Skeletal muscle satellite cell (primary cell): ENCODE data around the gene TMEM37.
"Not testable (repeated sequence)": the region's sequence is repeated elsewhere in the genome, so short reads cannot be mapped to it uniquely, and the experiment has no call there.

Experiments used
- H3K27me3 ChIP-seq: 2 replicates; pipeline ENCODE4 v1.7.0; 2013; ENCODE audit warnings: low read length; ENCODE audit not compliant: control insufficient read depth, insufficient read depth
- H3K36me3 ChIP-seq: 2 replicates; pipeline ENCODE4 v1.7.0; 2013; ENCODE audit warnings: mild to moderate bottlenecking, control low read depth, low read length; ENCODE audit not compliant: insufficient read depth
- H3K4me1 ChIP-seq: 2 replicates; pipeline ENCODE4 v1.7.0; 2013; ENCODE audit warnings: low read length; ENCODE audit not compliant: control insufficient read depth, insufficient read depth
- H3K4me2 ChIP-seq: 2 replicates; pipeline ENCODE4 v1.7.0; 2013; ENCODE audit warnings: mild to moderate bottlenecking, low read length
- H3K4me3 ChIP-seq: 2 replicates; pipeline ENCODE4 v1.7.0; 2013; ENCODE audit warnings: low read length
- H3K9ac ChIP-seq: 2 replicates; pipeline ENCODE4 v1.7.0; 2013; ENCODE audit warnings: mild to moderate bottlenecking, low read depth, low read length, moderate library complexity
- H3K9me3 ChIP-seq: replicated peaks from 2 replicates; pipeline ENCODE4 v1.7.0; 2013; ENCODE audit warnings: mild to moderate bottlenecking, control low read depth, low read length

The TMEM37 gene

DNA sequence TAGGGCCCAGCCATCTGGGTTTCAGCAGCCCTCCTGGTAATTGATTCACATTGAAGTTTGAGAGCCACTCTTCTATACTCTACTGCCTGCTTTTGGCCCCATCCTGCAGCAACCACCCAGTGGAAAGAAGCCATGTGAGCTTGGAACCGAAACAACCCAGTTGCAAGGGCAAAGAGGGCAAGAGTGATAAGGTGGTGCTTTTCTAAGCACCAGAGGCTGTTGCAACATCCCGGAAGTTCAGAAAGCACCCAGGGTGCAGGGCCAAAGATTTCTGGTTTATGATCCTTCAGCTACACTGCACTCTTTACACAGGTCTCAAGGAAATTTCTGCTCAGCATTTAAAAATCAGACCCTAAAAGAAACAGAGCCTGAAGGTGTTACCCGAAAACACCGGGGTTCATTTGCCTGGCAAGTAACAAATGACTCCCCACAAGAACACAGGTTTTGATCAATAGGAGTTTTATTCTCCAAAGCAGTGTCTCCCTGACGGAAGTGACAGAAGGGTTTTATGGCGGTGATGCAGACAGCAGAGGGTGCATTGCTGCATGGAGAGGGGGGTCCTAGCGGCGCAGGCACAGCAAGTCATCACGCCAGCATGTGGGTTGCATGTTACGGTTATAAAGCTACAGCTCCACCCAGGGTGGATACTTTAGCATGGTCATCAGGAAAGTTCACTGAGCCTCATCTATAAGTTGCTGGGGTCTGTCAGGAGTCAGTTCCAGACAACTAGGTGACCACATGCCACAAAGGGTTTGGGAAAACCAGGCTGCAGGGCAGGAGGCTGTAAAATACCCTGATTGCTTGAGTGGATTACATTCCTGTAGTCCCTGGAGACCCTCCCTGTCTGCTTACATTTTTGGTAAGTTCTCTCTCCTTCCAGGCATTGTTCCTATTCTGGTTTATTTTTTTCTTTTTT, 28.8 kb upstream of the TMEM37 start:
- Histone ChIP-seq H3K36me3 (no peaks in the 10 kb centered on the region), H3K4me2 (no peak overlapping the region), H3K27me3 (peaks cover 27% of the 10 kb centered on the region), H3K4me3 (no peak overlapping the region), H3K4me1 (no peaks in the 10 kb centered on the region), H3K9ac (no peak overlapping the region), H3K9me3 (no peaks in the 10 kb centered on the region)

DNA sequence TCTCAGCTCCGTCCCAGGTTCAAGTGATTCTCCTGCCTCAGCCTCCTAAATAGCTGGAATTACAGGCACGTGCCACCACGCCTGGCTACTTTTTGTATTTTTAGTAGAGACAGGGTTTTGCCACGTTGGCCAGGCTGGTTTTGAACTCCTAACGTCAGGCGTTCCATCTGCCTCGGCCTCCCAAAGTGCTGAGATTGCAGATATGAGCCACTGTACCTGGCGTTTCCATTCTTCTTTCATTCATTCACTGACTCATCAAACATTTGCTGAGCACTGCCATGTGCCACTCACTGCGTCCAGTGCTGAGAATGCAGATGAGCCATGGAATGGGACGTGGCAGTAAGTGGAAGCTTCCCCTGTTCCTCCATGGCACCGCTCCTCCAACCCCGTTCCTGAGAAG, 28.0 kb upstream of the TMEM37 start:
- H3K36me3 ChIP-seq, H3K4me3 ChIP-seq, H3K4me1 ChIP-seq, H3K9me3 ChIP-seq, H3K9ac ChIP-seq, H3K4me2 ChIP-seq: not testable (repeated sequence)
- H3K27me3 ChIP-seq = peaks cover 27% of the 10 kb centered on the region

- Histone ChIP-seq H3K27me3 (peaks cover 26% of the 10 kb centered on the region), H3K9me3 (no peaks in the 10 kb centered on the region), H3K4me2 (no peak overlapping the region), H3K9ac (no peak overlapping the region), H3K36me3 (no peaks in the 10 kb centered on the region), H3K4me1 (no peaks in the 10 kb centered on the region), H3K4me3 (no peak overlapping the region)
These were observed 26.5 kb upstream of the TMEM37 start for GRCh38 chr2:119405151-119405550.

DNA sequence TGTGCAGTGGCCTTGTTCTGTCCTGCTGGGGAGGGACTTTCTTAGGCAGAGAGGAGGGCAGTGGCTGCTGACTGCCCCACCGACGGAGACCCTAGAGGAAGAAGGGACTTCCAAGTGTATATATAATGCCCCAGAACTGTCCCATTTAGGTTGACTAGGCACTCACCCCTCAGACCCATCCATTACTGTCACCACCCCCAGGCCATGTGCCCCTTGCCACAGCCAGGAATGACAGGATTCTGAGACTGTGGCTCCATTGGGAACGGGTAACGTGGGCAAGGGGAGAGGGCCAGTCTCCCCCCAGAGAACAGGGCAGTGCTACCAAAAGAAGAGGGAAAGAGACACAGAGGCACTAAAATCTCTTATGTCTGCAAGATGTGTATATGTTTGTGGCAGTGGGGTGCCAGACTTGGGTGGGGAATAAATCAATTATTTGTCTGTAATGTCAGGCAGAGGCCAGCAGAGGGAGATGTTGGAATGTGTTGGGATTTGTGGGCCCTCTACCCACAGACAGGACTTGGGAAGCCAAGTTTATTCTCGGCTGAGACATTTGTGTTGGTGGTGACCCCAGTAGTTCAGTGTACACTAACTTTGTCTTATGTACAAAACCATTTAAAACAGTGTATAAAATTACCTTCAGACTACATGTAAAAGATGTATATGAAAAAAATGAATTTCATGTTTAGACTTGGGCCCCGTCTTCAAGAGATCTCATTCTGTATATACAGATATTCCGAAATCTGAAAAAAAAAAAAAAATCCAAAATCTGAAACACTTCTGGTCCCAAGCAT, 24.0 kb upstream of the TMEM37 start:
- Histone ChIP-seq H3K9me3 (no peaks in the 10 kb centered on the region), H3K4me2 (no peak overlapping the region), H3K9ac (no peak overlapping the region), H3K27me3 (peaks cover 28% of the 10 kb centered on the region), H3K4me1 (no peaks in the 10 kb centered on the region), H3K36me3 (no peaks in the 10 kb centered on the region), H3K4me3 (no peak overlapping the region)

GRCh38 chr2:119408221-119408619, 23.4 kb upstream of the TMEM37 start:
- no peak overlapping the region for H3K4me2 ChIP-seq
- no peaks in the 10 kb centered on the region for H3K4me1 ChIP-seq
- H3K9me3 ChIP-seq = no peaks in the 10 kb centered on the region
- H3K9ac ChIP-seq = no peak overlapping the region
- peaks cover 23% of the 10 kb centered on the region for H3K27me3 ChIP-seq
- no peak overlapping the region for H3K4me3 ChIP-seq
- no peaks in the 10 kb centered on the region for H3K36me3 ChIP-seq

GRCh38 chr2:119409506-119409905, 22.1 kb upstream of the TMEM37 start:
- peaks cover 13% of the 10 kb centered on the region for H3K27me3 ChIP-seq
- H3K9ac ChIP-seq = no peak overlapping the region
- H3K4me3 ChIP-seq = no peak overlapping the region
- H3K4me2 ChIP-seq = no peak overlapping the region
- no peaks in the 10 kb centered on the region for H3K4me1 ChIP-seq
- no peaks in the 10 kb centered on the region for H3K9me3 ChIP-seq
- no peaks in the 10 kb centered on the region for H3K36me3 ChIP-seq

- H3K4me3 ChIP-seq = no peak overlapping the region
- H3K9ac ChIP-seq = no peak overlapping the region
- no peak overlapping the region for H3K4me2 ChIP-seq
- no peaks in the 10 kb centered on the region for H3K36me3 ChIP-seq
- no peaks in the 10 kb centered on the region for H3K9me3 ChIP-seq
- H3K4me1 ChIP-seq = no peaks in the 10 kb centered on the region
- peaks cover 34% of the 10 kb centered on the region for H3K27me3 ChIP-seq
These were observed 16.8 kb upstream of the TMEM37 start for GRCh38 chr2:119414894-119415293.

DNA sequence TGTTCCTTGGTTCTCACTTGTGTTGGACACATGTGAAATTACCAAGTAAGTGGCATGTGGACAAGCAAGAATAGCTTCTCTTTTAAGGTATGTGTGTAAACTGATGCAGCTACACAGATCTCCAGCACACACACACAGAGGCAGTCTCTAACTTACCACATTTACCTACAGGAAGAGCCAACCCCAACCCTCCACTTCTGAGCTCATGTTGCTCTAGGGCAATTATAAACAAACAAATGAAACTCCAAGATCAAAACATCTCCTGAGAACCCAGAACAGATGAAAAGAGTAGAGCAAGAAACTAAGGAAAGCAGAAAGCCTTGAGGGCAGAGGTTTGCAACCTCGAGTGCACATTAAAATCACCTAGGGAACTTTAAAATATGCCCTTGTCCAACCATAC, 16.0 kb upstream of the TMEM37 start:
- Histone ChIP-seq H3K4me3 (no peak overlapping the region), H3K9ac (no peak overlapping the region), H3K36me3 (no peaks in the 10 kb centered on the region), H3K4me1 (no peaks in the 10 kb centered on the region), H3K9me3 (no peaks in the 10 kb centered on the region), H3K4me2 (no peak overlapping the region), H3K27me3 (peaks cover 36% of the 10 kb centered on the region)

GRCh38 chr2:119416299-119416923, 15.2 kb upstream of the TMEM37 start:
- Histone ChIP-seq H3K4me1 (no peaks in the 10 kb centered on the region), H3K9ac (no peak overlapping the region), H3K4me2 (no peak overlapping the region), H3K9me3 (no peaks in the 10 kb centered on the region), H3K27me3 (peaks cover 44% of the 10 kb centered on the region), H3K4me3 (no peak overlapping the region), H3K36me3 (no peaks in the 10 kb centered on the region)

DNA sequence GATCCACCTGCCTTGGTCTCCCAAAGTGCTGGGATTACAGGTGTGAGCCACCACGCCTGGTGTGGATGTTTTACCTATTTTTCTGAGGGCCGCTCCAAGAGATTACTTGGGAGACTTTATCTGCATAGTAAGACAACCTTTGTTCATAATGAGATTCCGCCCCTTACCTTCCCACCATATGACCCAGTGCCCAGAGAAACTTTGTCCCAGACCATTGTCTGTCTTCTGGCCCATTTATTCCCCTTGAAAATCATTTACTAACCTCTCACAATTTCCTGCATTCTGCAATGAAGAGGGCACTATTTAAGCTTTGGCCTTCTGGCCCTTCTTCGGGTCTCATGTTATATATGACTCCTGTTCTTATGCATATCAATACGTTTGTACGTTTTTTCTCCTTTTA, 13.7 kb upstream of the TMEM37 start:
- no peak overlapping the region for H3K4me2 ChIP-seq
- no peak overlapping the region for H3K9ac ChIP-seq
- peaks cover 59% of the 10 kb centered on the region for H3K27me3 ChIP-seq
- H3K36me3 ChIP-seq = no peaks in the 10 kb centered on the region
- no peak overlapping the region for H3K4me3 ChIP-seq
- no peaks in the 10 kb centered on the region for H3K9me3 ChIP-seq
- no peaks in the 10 kb centered on the region for H3K4me1 ChIP-seq

GRCh38 chr2:119419065-119419464, 12.6 kb upstream of the TMEM37 start:
- Histone ChIP-seq H3K9ac (no peak overlapping the region), H3K4me3 (no peak overlapping the region), H3K4me1 (no peaks in the 10 kb centered on the region)

More at GRCh38 chr2:119419065-119419464, 12.6 kb upstream of the TMEM37 start:
- Histone ChIP-seq H3K4me2 (no peak overlapping the region), H3K27me3 (peaks cover 63% of the 10 kb centered on the region), H3K36me3 (no peaks in the 10 kb centered on the region), H3K9me3 (no peaks in the 10 kb centered on the region)
